B cell (primary cell): ENCODE measurements around the gene ATP1B4. TPM values are rescaled to one million over a fixed set of nuclear protein-coding genes. Genes with fewer than 3 reads are reported as not detected.

Source experiments
- ATAC-seq: fragments of 200-7000 bp; cut with Tn5 transposase; one replicate; pipeline ENCODE4 v1.10.0; 2021; ENCODE audit warnings: low read depth, mild to moderate bottlenecking, moderate number of reproducible peaks, moderate library complexity
- CTCF ChIA-PET: fragments of 350-600 bp; sonication (Branson Sonifier 250); formaldehyde crosslinking; loops from one replicate; lab custom pipeline; 2021; ENCODE audit warnings: antibody characterized with exemption, inconsistent platforms; lab: Charles Lee
- POLR2A ChIA-PET: fragments of 350-600 bp; sonication (Branson Sonifier 250); formaldehyde crosslinking; loops from one replicate; lab custom pipeline; 2021; ENCODE audit warnings: antibody characterized with exemption; lab: Charles Lee
- DNase-seq: peaks from one replicate; pipeline ENCODE4 v3.0.0; 2013
- H2AFZ ChIP-seq: 2 replicates; pipeline ENCODE4 v1.6.1; 2012; ENCODE audit warnings: mild to moderate bottlenecking, low read depth, low read length; ENCODE audit not compliant: insufficient read depth, poor library complexity, severe bottlenecking
- H3K27ac ChIP-seq, 2 donors: 1 replicate in 1 of 2; 2 replicates in 1 of 2; pipeline ENCODE4 v1.5.1; 2012 to 2013; ENCODE audit warnings: low read length in 2 of 2, mild to moderate bottlenecking in 2 of 2, moderate library complexity in 1 of 2
- H3K27me3 ChIP-seq, 4 experiments: fragments of 200-600 bp in 1 of 4; sonication (generic) in 1 of 4; replicated peaks in 1 of 4; 1 replicate in 2 of 4; 2 replicates in 2 of 4; pipeline versions ENCODE4 v1.6.1 to v1.7.0; 2013 to 2016; ENCODE audit warnings: low read length in 3 of 4, mild to moderate bottlenecking in 2 of 4, mixed read lengths in 1 of 4, moderate library complexity in 1 of 4; ENCODE audit not compliant: insufficient read depth in 4 of 4, control insufficient read depth in 3 of 4; ENCODE audit errors: control extremely low read depth in 1 of 4
- H3K36me3 ChIP-seq, 2 experiments: replicated peaks in 1 of 2; 1 replicate in 1 of 2; 2 replicates in 1 of 2; pipeline versions ENCODE4 v1.6.1 to v1.7.1; 2013; ENCODE audit warnings: low read length in 1 of 2; ENCODE audit not compliant: insufficient read depth in 2 of 2, control insufficient read depth in 1 of 2; ENCODE audit errors: control extremely low read depth in 1 of 2, extremely low read depth in 1 of 2
- H3K4me1 ChIP-seq, 2 donors: fragments of 200-600 bp in 1 of 2; sonication (generic) in 1 of 2; 1 replicate in 1 of 2; 2 replicates in 1 of 2; pipeline versions ENCODE4 v1.5.1 to v1.6.1; 2013 to 2017; ENCODE audit warnings: low read length in 2 of 2; ENCODE audit not compliant: control insufficient read depth in 2 of 2, insufficient read depth in 2 of 2
- H3K4me2 ChIP-seq: replicated peaks from 2 replicates; pipeline ENCODE3; 2012; ENCODE audit warnings: mild to moderate bottlenecking, low read depth, low read length; ENCODE audit not compliant: poor library complexity, severe bottlenecking
- H3K4me3 ChIP-seq, 5 experiments: fragments of 200-600 bp in 1 of 5; sonication (generic) in 1 of 5; 1 replicate in 3 of 5; 2 replicates in 2 of 5; pipeline versions ENCODE4 v1.5.1 to v1.7.0; 2011 to 2016; ENCODE audit warnings: low read length in 4 of 5, mild to moderate bottlenecking in 4 of 5, low read depth in 2 of 5, control low read depth in 1 of 5, moderate library complexity in 1 of 5; ENCODE audit not compliant: insufficient read depth in 1 of 5; ENCODE audit errors: control extremely low read depth in 1 of 5, extremely low read depth in 1 of 5
- H3K79me2 ChIP-seq: fragments of 200-600 bp; sonication (generic); one replicate; pipeline ENCODE4 v1.6.0; 2016; ENCODE audit warnings: low read length; ENCODE audit not compliant: control insufficient read depth, insufficient read depth
- H3K9ac ChIP-seq: fragments of 200-600 bp; sonication (generic); 2 replicates; pipeline ENCODE4 v1.6.1; 2017; ENCODE audit warnings: mild to moderate bottlenecking, low read length, moderate library complexity
- H3K9me3 ChIP-seq, 3 donors: one replicate each; pipeline versions ENCODE4 v1.6.1 to v1.7.1; 2013; ENCODE audit warnings: low read length in 2 of 3; ENCODE audit not compliant: control insufficient read depth in 2 of 3, insufficient read depth in 1 of 3; ENCODE audit errors: control extremely low read depth in 1 of 3
- H4K20me1 ChIP-seq: 2 replicates; pipeline ENCODE4 v1.6.0; 2012; ENCODE audit warnings: mild to moderate bottlenecking, low read length; ENCODE audit not compliant: insufficient read depth, control insufficient read depth, poor library complexity, severe bottlenecking
- H3K27ac Mint-ChIP-seq: one replicate; pipeline ENCODE4 v1.8.0; 2021; ENCODE audit warnings: mixed read lengths
- H3K27me3 Mint-ChIP-seq: one replicate; pipeline ENCODE4 v1.8.0; 2021; ENCODE audit warnings: mixed read lengths
- H3K4me1 Mint-ChIP-seq: one replicate; pipeline ENCODE4 v1.8.0; 2021; ENCODE audit warnings: mixed read lengths
- H3K4me3 Mint-ChIP-seq: one replicate; pipeline ENCODE4 v1.8.0; 2021; ENCODE audit warnings: mixed read lengths
- H3K9me3 Mint-ChIP-seq: one replicate; pipeline ENCODE4 v1.8.0; 2022; ENCODE audit warnings: mixed read lengths; ENCODE audit not compliant: insufficient read depth
- EZH2 ChIP-seq: IDR thresholded peaks from 2 replicates; pipeline ENCODE4 v1.6.1; 2012; ENCODE audit warnings: borderline replicate concordance, low read depth, mild to moderate bottlenecking, moderate library complexity, low read length; ENCODE audit not compliant: insufficient read depth, poor library complexity, severe bottlenecking
- WGBS: methylation state at CpG from one replicate; pipeline ENCODE4 v1.1.5; 2013; ENCODE audit warnings: missing lambda C conversion rate; ENCODE audit not compliant: insufficient coverage; 5-methylcytosine and 5-hydroxymethylcytosine counted together
- intact Hi-C: fragments of 100-400 bp; cut with micrococcal nuclease; formaldehyde crosslinking; loops from one replicate; pipeline ENCODE4 v1.10.0; 2022
- polyA plus RNA-seq: library from polyadenylated mRNA; depleted of rRNA; stranded (reverse); fragments of >200 nt; gene quantifications from 2 replicates; pipeline ENCODE4 v1.2.3, GENCODE V29; 2012
- total RNA-seq, 2 donors: library from RNA; stranded (reverse); fragments of 120-200 nt in 1 of 2; gene quantifications; 1 replicate in 1 of 2; 2 replicates in 1 of 2; pipeline versions ENCODE4 v1.2.3 to v1.2.4, GENCODE V29; 2013 to 2022
- TF ChIP-seq, protein P1 (sequence below): fragments of 200-600 bp; IDR thresholded peaks from one replicate; pipeline ENCODE4 v1.8.0; 2022; ENCODE audit warnings: antibody characterized with exemption, mild to moderate bottlenecking

The ATP1B4 gene
- total and polyA plus RNA-seq, 2 donors (not counting 1 experiment from before 2014, with no cell fraction given): not detected

DNA sequence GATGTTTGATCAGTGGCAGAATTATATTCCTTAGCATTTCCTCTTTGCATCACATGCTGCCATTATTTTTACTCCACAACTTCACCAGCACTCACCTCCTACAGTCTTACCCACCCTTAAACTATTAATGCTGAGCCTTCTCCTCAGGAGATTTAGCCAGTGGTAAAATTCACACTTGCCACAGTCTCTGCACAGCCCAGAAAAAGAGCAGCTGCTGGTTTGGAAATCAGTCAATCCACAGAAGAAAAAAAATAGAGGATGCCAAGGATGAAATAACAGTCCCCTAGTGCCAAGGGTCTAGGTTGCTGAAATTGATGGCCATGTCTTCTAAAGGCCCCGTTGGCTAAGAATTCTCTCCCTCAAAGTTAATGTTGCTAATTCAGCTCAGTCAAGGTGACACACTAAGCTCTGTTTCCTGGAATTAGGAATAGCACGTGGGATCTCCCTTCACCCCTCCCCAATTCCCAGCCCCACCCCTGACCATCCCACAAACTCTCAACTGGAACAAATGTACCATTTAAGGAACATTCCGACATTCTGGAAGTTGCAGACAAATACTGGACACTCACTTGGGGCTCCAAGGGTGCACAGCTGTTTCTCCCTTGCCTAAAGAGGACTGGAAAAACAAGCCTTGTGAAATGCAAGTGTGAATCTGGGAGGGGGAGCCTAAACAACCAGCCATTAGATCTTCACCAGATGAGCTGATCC, 5.7 kb downstream of the ATP1B4 start:
- 86% methylated on average over 1 of the region's 3 CpGs for WGBS
- TF ChIP-seq, protein P1, sequence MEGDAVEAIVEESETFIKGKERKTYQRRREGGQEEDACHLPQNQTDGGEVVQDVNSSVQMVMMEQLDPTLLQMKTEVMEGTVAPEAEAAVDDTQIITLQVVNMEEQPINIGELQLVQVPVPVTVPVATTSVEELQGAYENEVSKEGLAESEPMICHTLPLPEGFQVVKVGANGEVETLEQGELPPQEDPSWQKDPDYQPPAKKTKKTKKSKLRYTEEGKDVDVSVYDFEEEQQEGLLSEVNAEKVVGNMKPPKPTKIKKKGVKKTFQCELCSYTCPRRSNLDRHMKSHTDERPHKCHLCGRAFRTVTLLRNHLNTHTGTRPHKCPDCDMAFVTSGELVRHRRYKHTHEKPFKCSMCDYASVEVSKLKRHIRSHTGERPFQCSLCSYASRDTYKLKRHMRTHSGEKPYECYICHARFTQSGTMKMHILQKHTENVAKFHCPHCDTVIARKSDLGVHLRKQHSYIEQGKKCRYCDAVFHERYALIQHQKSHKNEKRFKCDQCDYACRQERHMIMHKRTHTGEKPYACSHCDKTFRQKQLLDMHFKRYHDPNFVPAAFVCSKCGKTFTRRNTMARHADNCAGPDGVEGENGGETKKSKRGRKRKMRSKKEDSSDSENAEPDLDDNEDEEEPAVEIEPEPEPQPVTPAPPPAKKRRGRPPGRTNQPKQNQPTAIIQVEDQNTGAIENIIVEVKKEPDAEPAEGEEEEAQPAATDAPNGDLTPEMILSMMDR: no peak
- no peak for TF ChIP-seq EZH2
- H4K20me1 ChIP-seq: no peaks in the 10 kb centered on the region
- H3K4me1 ChIP-seq: peaks cover 0 to 2% of the 10 kb centered on the region in 2 donors
- H3K27ac ChIP-seq: no peak overlapping the region
- no peaks in the 10 kb centered on the region for H3K9me3 ChIP-seq
- no peaks in the 10 kb centered on the region for H3K27me3 Mint-ChIP-seq
- H3K4me3 ChIP-seq: no peak overlapping the region
- H3K27ac Mint-ChIP-seq: no peak overlapping the region
- intact Hi-C loops: no loop called here
- no peak overlapping the region for H3K4me2 ChIP-seq
- no peaks in the 10 kb centered on the region for H3K79me2 ChIP-seq
- no peak overlapping the region for H3K4me3 Mint-ChIP-seq
- peaks cover 5% of the 10 kb centered on the region for H3K4me1 Mint-ChIP-seq
- no peak overlapping the region for H2AFZ ChIP-seq
- ChIA-PET POLR2A (no interaction called here), CTCF (no interaction called here)
- ATAC-seq (no peak), DNase-seq (no peak)
- H3K36me3 ChIP-seq: no peaks in the 10 kb centered on the region
- no peaks in the 10 kb centered on the region for H3K9me3 Mint-ChIP-seq
- no peak overlapping the region for H3K9ac ChIP-seq
- H3K27me3 ChIP-seq: no peaks in the 10 kb centered on the region

DNA sequence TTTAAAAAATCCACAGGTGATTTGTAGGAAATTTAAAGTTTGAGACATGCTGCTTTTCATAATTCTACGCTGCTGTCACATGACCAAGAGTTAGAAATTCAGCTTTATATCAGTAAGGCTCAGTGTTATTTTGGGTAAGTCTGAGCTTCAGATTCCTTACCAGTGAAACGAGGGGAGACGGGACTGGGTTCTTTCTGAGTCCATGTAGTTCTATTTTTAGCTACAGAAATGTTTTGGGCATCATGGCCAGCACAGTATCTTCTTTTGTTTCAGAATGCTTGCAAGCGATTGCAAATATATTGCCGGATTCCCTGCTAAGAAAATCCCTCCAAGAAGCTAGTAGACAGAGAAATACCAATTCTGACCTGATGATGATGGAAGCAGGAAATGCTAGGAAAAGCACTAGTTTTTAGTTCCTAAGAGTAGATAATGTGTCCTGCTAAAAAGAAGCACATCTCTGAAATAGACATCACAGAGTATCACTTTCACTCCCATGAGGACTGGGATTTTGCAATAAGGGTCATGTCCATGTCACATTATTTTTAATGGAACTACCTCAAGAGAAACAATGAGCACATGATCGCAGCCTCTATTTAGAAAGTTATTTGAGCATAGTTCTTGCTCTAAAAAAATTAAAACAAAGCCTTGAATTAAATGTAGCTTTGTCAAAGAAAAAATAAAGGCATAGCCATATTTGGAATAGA, 10.9 kb downstream of the ATP1B4 start:
- ATAC-seq (no peak), DNase-seq (no peak)
- no peak overlapping the region for H3K27ac ChIP-seq
- no peaks in the 10 kb centered on the region for H3K27me3 ChIP-seq
- H2AFZ ChIP-seq: no peak overlapping the region
- no peaks in the 10 kb centered on the region for H3K36me3 ChIP-seq
- peaks cover 4% of the 10 kb centered on the region for H3K4me1 Mint-ChIP-seq
- no peaks in the 10 kb centered on the region for H3K9me3 Mint-ChIP-seq
- H3K9me3 ChIP-seq: no peaks in the 10 kb centered on the region
- no peaks in the 10 kb centered on the region for H3K79me2 ChIP-seq
- no peak overlapping the region for H3K4me2 ChIP-seq
- no peaks in the 10 kb centered on the region for H4K20me1 ChIP-seq
- 83% methylated on average over 2 of the region's 6 CpGs for WGBS
- H3K4me3 ChIP-seq: no peak overlapping the region
- TF ChIP-seq EZH2: no peak
- TF ChIP-seq, protein P1: no peak
- no peaks in the 10 kb centered on the region for H3K27me3 Mint-ChIP-seq
- ChIA-PET POLR2A (no interaction called here), CTCF (no interaction called here)
- no peak overlapping the region for H3K4me3 Mint-ChIP-seq
- H3K27ac Mint-ChIP-seq: no peak overlapping the region
- intact Hi-C loops: no loop called here
- no peak overlapping the region for H3K9ac ChIP-seq
- peaks cover 0 to 2% of the 10 kb centered on the region in 2 donors for H3K4me1 ChIP-seq
